Kidney (tissue), 14 donors: ENCODE data around the gene SCARB1. TPM values are rescaled to one million over a fixed set of nuclear protein-coding genes. Genes with fewer than 3 reads are reported as not detected.
"Not testable (repeated sequence)": the region's sequence is repeated elsewhere in the genome, so short reads cannot be mapped to it uniquely, and the experiment has no call there.

Experiments used
- DNase-seq, 5 donors: peaks; one replicate each; pipeline ENCODE4 v3.0.0-alpha.2; 2013 to 2020
- FAIRE-seq: peaks from 2 replicates; lab custom pipeline; 2012; peaks lifted over from hg19 to GRCh38; lab: Jason Lieb, UNC
- H3K27ac ChIP-seq, 2 donors: one replicate each; pipeline ENCODE4 v1.7.0; 2013; ENCODE audit warnings: low read depth in 2 of 2, low read length in 2 of 2, inconsistent platforms in 1 of 2
- H3K27me3 ChIP-seq: one replicate; pipeline ENCODE4 v1.7.1; 2013; ENCODE audit warnings: low read length, inconsistent platforms; ENCODE audit not compliant: control insufficient read depth, insufficient read depth
- H3K36me3 ChIP-seq, 3 donors: one replicate each; pipeline versions ENCODE4 v1.7.0 to v1.7.1; 2013; ENCODE audit warnings: low read length in 3 of 3, control low read depth in 1 of 3, inconsistent platforms in 1 of 3; ENCODE audit not compliant: insufficient read depth in 3 of 3, control insufficient read depth in 2 of 3
- H3K4me1 ChIP-seq, 3 donors: one replicate each; pipeline versions ENCODE4 v1.7.0 to v1.7.1; 2013; ENCODE audit warnings: low read length in 3 of 3, inconsistent platforms in 1 of 3, low read depth in 1 of 3; ENCODE audit not compliant: control insufficient read depth in 2 of 3, insufficient read depth in 2 of 3
- H3K4me3 ChIP-seq, 3 donors: one replicate each; pipeline versions ENCODE4 v1.7.0 to v1.8.1; 2013; ENCODE audit warnings: low read length in 3 of 3, control low read depth in 1 of 3, inconsistent platforms in 1 of 3
- H3K9ac ChIP-seq, 3 donors: one replicate each; pipeline versions ENCODE4 v1.7.0 to v1.7.1; 2013; ENCODE audit warnings: low read length in 3 of 3, control low read depth in 1 of 3, inconsistent platforms in 1 of 3
- H3K9me3 ChIP-seq, 3 donors: one replicate each; pipeline versions ENCODE4 v1.7.0 to v1.7.1; 2013; ENCODE audit warnings: low read length in 3 of 3, control low read depth in 1 of 3, inconsistent platforms in 1 of 3; ENCODE audit not compliant: control insufficient read depth in 2 of 3, insufficient read depth in 1 of 3
- CTCF ChIP-seq: IDR thresholded peaks from 3 replicates; pipeline ENCODE4 v1.5.1; 2012; ENCODE audit warnings: mild to moderate bottlenecking, moderate library complexity, borderline replicate concordance; ENCODE audit not compliant: insufficient read depth; ENCODE audit errors: extremely low read depth
- intact Hi-C: fragments of 100-400 bp; cut with DNase I; formaldehyde crosslinking; loops from one replicate; pipeline ENCODE4 v1.11.1; 2022
- polyA plus RNA-seq: library from polyadenylated mRNA; stranded (reverse); fragments of 350-450 nt; fragmentation: Illumina TruSeq; extraction: RNeasy Lipid Tissue Mini Kit (QIAGEN cat#74804); gene quantifications from one replicate; pipeline ENCODE4 v1.2.3, GENCODE V29; 2014; ENCODE audit warnings: low read depth, low replicate concordance; ENCODE audit not compliant: insufficient read depth
- total RNA-seq: library from RNA; stranded (reverse); fragmentation: NEBNext Ultra II Directional; extraction: Animal tissue kit (Norgen Biotek cat#: 25700); gene quantifications from one replicate; pipeline ENCODE4 v1.2.1, GENCODE V29; 2021
- donor health status: control.
- donor health status: control.
- donor health status: control.
- donor health status: control.
- donor health status: control.
- donor health status: DM: yes; HTN: yes; CAD: no.
- donor health status: Normal renal cell carcinoma (clear cell type).

The SCARB1 gene
- total and polyA plus RNA-seq, 2 donors from 2014 or later = 12.3 to 13.2 TPM

GRCh38 chr12:124904306-124905098 lies 40.8 kb upstream of the SCARB1 start:
- no peak for FAIRE-seq
- H3K4me3 ChIP-seq = peak overlapping the region in 2 of 3 donors; percentile 15 to 20
- H3K4me1 ChIP-seq = peaks cover 3 to 14% (median 8%) of the 10 kb centered on the region in 3 donors
- H3K27ac ChIP-seq = peak overlapping the region; percentile 56
- peak in 4 of 5 donors; percentile 42 to 96 (median 62) for DNase-seq
- no peak for TF ChIP-seq CTCF
- H3K27me3 ChIP-seq = no peaks in the 10 kb centered on the region
- no peaks in the 10 kb centered on the region for H3K9me3 ChIP-seq
- H3K9ac ChIP-seq = peak overlapping the region in 1 of 3 donors; percentile 9
- no peaks in the 10 kb centered on the region for H3K36me3 ChIP-seq
- intact Hi-C loops = no loop called here

- H3K4me3 ChIP-seq = no peak overlapping the region
- intact Hi-C loops = no loop called here
- no peak overlapping the region for H3K27ac ChIP-seq
- H3K36me3 ChIP-seq = no peaks in the 10 kb centered on the region
- H3K9ac ChIP-seq = no peak overlapping the region
- H3K27me3 ChIP-seq = no peaks in the 10 kb centered on the region
- DNase-seq (no peak), FAIRE-seq (no peak)
- peaks cover 3 to 14% (median 13%) of the 10 kb centered on the region in 3 donors for H3K4me1 ChIP-seq
- TF ChIP-seq CTCF = no peak
- H3K9me3 ChIP-seq = no peaks in the 10 kb centered on the region
Measured at GRCh38 chr12:124902916-124903315, 39.3 kb upstream of the SCARB1 start.

- H3K4me1 ChIP-seq = peaks cover 0 to 9% (median 8%) of the 10 kb centered on the region in 3 donors
- H3K27ac ChIP-seq = no peak overlapping the region
- no peak for FAIRE-seq
- no peak for TF ChIP-seq CTCF
- no peak overlapping the region for H3K4me3 ChIP-seq
- H3K27me3 ChIP-seq = no peaks in the 10 kb centered on the region
- H3K9ac ChIP-seq = no peak overlapping the region
- intact Hi-C loops = no loop called here
- H3K9me3 ChIP-seq = no peaks in the 10 kb centered on the region
- no peaks in the 10 kb centered on the region for H3K36me3 ChIP-seq
- no peak for DNase-seq
Measured at GRCh38 chr12:124901003-124901402, 37.3 kb upstream of the SCARB1 start.

- intact Hi-C loops, H3K27ac ChIP-seq, H3K9ac ChIP-seq, H3K4me3 ChIP-seq, H3K9me3 ChIP-seq, H3K4me1 ChIP-seq, FAIRE-seq, H3K27me3 ChIP-seq, H3K36me3 ChIP-seq, DNase-seq: not testable (repeated sequence)
Measured at GRCh38 chr12:124900345-124900795, 36.7 kb upstream of the SCARB1 start.
